ENCODE measurements around the gene SMARCD2.

The SMARCD2 gene

GRCh38 chr17:63786117-63786516, 56.4 kb downstream of the SMARCD2 start:
- TF ChIP-seq REST (IDR thresholded peaks at IDR 0.05; ENCODE audit: insufficient read depth in 1 of 2, low read depth in 2 of 2, low read length in 2 of 2) (no peak), SIN3A (IDR thresholded peaks at IDR 0.05; ENCODE audit: borderline replicate concordance, insufficient read depth, low read length) (no peak), TAF1 (IDR thresholded peaks at IDR 0.05; ENCODE audit: borderline replicate concordance, insufficient read depth, low read length) (no peak), FOXP2 (optimal IDR thresholded peaks at IDR 0.05; ENCODE audit: borderline replicate concordance, extremely low read depth, extremely low read length, insufficient read depth) (no peak), POLR2AphosphoS5 (IDR thresholded peaks at IDR 0.05; ENCODE audit: low read depth, low read length) (no peak)

GRCh38 chr17:63785556-63785955, 56.9 kb downstream of the SMARCD2 start:
- TF ChIP-seq POLR2AphosphoS5 (IDR thresholded peaks at IDR 0.05; ENCODE audit: low read depth, low read length) (no peak), REST (IDR thresholded peaks at IDR 0.05; ENCODE audit: insufficient read depth in 1 of 2, low read depth in 2 of 2, low read length in 2 of 2) (no peak), FOXP2 (optimal IDR thresholded peaks at IDR 0.05; ENCODE audit: borderline replicate concordance, extremely low read depth, extremely low read length, insufficient read depth) (no peak), SIN3A (IDR thresholded peaks at IDR 0.05; ENCODE audit: borderline replicate concordance, insufficient read depth, low read length) (no peak), TAF1 (IDR thresholded peaks at IDR 0.05; ENCODE audit: borderline replicate concordance, insufficient read depth, low read length) (no peak)

DNA sequence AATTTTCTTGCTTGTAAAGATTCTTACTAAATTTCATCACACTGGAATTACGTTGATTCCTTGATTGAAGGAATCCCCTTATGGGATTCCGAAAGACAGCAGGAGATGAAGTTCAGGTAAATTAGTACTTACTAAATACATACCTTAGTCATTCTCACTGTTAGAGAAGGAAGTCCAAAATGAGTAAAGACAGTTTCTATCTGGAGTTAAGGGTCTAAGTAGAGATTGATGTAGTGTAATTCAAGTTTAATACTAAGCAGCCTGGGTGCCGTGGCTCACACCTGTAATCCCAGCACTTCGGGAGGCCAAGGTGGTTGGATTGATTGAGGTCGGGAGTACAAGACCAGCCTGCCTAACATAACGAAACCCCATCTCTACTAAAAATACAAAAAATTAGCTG, 59.0 kb downstream of the SMARCD2 start:
- TF ChIP-seq SIN3A (IDR thresholded peaks at IDR 0.05; ENCODE audit: borderline replicate concordance, insufficient read depth, low read length), result no peak
- no peak for TF ChIP-seq REST (IDR thresholded peaks at IDR 0.05; ENCODE audit: insufficient read depth in 1 of 2, low read depth in 2 of 2, low read length in 2 of 2)
- TF ChIP-seq POLR2AphosphoS5 (IDR thresholded peaks at IDR 0.05; ENCODE audit: low read depth, low read length), result no peak
- TF ChIP-seq FOXP2 (optimal IDR thresholded peaks at IDR 0.05; ENCODE audit: borderline replicate concordance, extremely low read depth, extremely low read length, insufficient read depth), result no peak
- TF ChIP-seq TAF1 (IDR thresholded peaks at IDR 0.05; ENCODE audit: borderline replicate concordance, insufficient read depth, low read length), result no peak
